Measurements from ENCODE around the gene GSG1L2. TPM values are rescaled to one million over a fixed set of nuclear protein-coding genes. Genes with fewer than 3 reads are reported as not detected.

Gene GSG1L2
- total and polyA plus RNA-seq, 2 donors from 2014 or later = not detected

- no peaks in the 10 kb centered on the region for H3K27me3 ChIP-seq (ENCODE audit: control insufficient read depth, insufficient read depth, low read length)
- no peak for TF ChIP-seq CTCF (IDR thresholded peaks at IDR 0.05; ENCODE audit: borderline replicate concordance, extremely low read depth, insufficient read depth)
- H3K9me3 ChIP-seq (ENCODE audit: control insufficient read depth in 2 of 3, insufficient read depth in 1 of 3, low read length in 3 of 3) = peaks cover 0 to 19% (median 0%) of the 10 kb centered on the region in 3 donors
- DNase-seq (no peak), FAIRE-seq (no peak)
- no peaks in the 10 kb centered on the region for H3K36me3 ChIP-seq (ENCODE audit: control insufficient read depth in 2 of 3, insufficient read depth in 3 of 3, low read length in 3 of 3)
- no peak overlapping the region for H3K9ac ChIP-seq (ENCODE audit: low read length in 3 of 3)
- H3K27ac ChIP-seq (ENCODE audit: low read depth in 2 of 2, low read length in 2 of 2) = no peak overlapping the region
- H3K4me3 ChIP-seq (ENCODE audit: low read length in 3 of 3) = no peak overlapping the region
- intact Hi-C loops (cut with DNase I) = no loop called here
- H3K4me1 ChIP-seq (ENCODE audit: control insufficient read depth in 2 of 3, insufficient read depth in 2 of 3, low read depth in 1 of 3, low read length in 3 of 3) = no peaks in the 10 kb centered on the region
Measured at GRCh38 chr17:9862949-9863348, 41.1 kb upstream of the GSG1L2 start.

- FAIRE-seq (no peak), DNase-seq (no peak)
- H3K36me3 ChIP-seq (ENCODE audit: control insufficient read depth in 2 of 3, insufficient read depth in 3 of 3, low read length in 3 of 3) = no peaks in the 10 kb centered on the region
- no peak overlapping the region for H3K27ac ChIP-seq (ENCODE audit: low read depth in 2 of 2, low read length in 2 of 2)
- TF ChIP-seq CTCF (IDR thresholded peaks at IDR 0.05; ENCODE audit: borderline replicate concordance, extremely low read depth, insufficient read depth) = no peak
- no peak overlapping the region for H3K4me3 ChIP-seq (ENCODE audit: low read length in 3 of 3)
- no peak overlapping the region for H3K9ac ChIP-seq (ENCODE audit: low read length in 3 of 3)
- no peaks in the 10 kb centered on the region for H3K27me3 ChIP-seq (ENCODE audit: control insufficient read depth, insufficient read depth, low read length)
- peaks cover 0 to 21% (median 0%) of the 10 kb centered on the region in 3 donors for H3K9me3 ChIP-seq (ENCODE audit: control insufficient read depth in 2 of 3, insufficient read depth in 1 of 3, low read length in 3 of 3)
- intact Hi-C loops (cut with DNase I) = no loop called here
- H3K4me1 ChIP-seq (ENCODE audit: control insufficient read depth in 2 of 3, insufficient read depth in 2 of 3, low read depth in 1 of 3, low read length in 3 of 3) = no peaks in the 10 kb centered on the region
Measured at GRCh38 chr17:9862220-9862619, 40.3 kb upstream of the GSG1L2 start.

- no peaks in the 10 kb centered on the region for H3K27me3 ChIP-seq (ENCODE audit: control insufficient read depth, insufficient read depth, low read length)
- H3K4me3 ChIP-seq (ENCODE audit: low read length in 3 of 3) = no peak overlapping the region
- H3K9ac ChIP-seq (ENCODE audit: low read length in 3 of 3) = no peak overlapping the region
- DNase-seq (no peak), FAIRE-seq (no peak)
- no peaks in the 10 kb centered on the region for H3K36me3 ChIP-seq (ENCODE audit: control insufficient read depth in 2 of 3, insufficient read depth in 3 of 3, low read length in 3 of 3)
- H3K9me3 ChIP-seq (ENCODE audit: control insufficient read depth in 2 of 3, insufficient read depth in 1 of 3, low read length in 3 of 3) = peaks cover 0 to 21% (median 0%) of the 10 kb centered on the region in 3 donors
- no peak overlapping the region for H3K27ac ChIP-seq (ENCODE audit: low read depth in 2 of 2, low read length in 2 of 2)
- no peak for TF ChIP-seq CTCF (IDR thresholded peaks at IDR 0.05; ENCODE audit: borderline replicate concordance, extremely low read depth, insufficient read depth)
- H3K4me1 ChIP-seq (ENCODE audit: control insufficient read depth in 2 of 3, insufficient read depth in 2 of 3, low read depth in 1 of 3, low read length in 3 of 3) = no peaks in the 10 kb centered on the region
- intact Hi-C loops (cut with DNase I) = no loop called here
Measured at GRCh38 chr17:9860851-9861250, 39.0 kb upstream of the GSG1L2 start.

- H3K4me3 ChIP-seq (ENCODE audit: low read length in 3 of 3) = no peak overlapping the region
- no peak for TF ChIP-seq CTCF (IDR thresholded peaks at IDR 0.05; ENCODE audit: borderline replicate concordance, extremely low read depth, insufficient read depth)
- intact Hi-C loops (cut with DNase I) = no loop called here
- DNase-seq (no peak), FAIRE-seq (no peak)
- no peaks in the 10 kb centered on the region for H3K27me3 ChIP-seq (ENCODE audit: control insufficient read depth, insufficient read depth, low read length)
- H3K9me3 ChIP-seq (ENCODE audit: control insufficient read depth in 2 of 3, insufficient read depth in 1 of 3, low read length in 3 of 3) = peaks cover 0 to 21% (median 0%) of the 10 kb centered on the region in 3 donors
- no peak overlapping the region for H3K27ac ChIP-seq (ENCODE audit: low read depth in 2 of 2, low read length in 2 of 2)
- H3K36me3 ChIP-seq (ENCODE audit: control insufficient read depth in 2 of 3, insufficient read depth in 3 of 3, low read length in 3 of 3) = no peaks in the 10 kb centered on the region
- H3K4me1 ChIP-seq (ENCODE audit: control insufficient read depth in 2 of 3, insufficient read depth in 2 of 3, low read depth in 1 of 3, low read length in 3 of 3) = no peaks in the 10 kb centered on the region
- no peak overlapping the region for H3K9ac ChIP-seq (ENCODE audit: low read length in 3 of 3)
Measured at GRCh38 chr17:9859781-9860180, 37.9 kb upstream of the GSG1L2 start.

All from kidney (tissue), 14 donors.